ENCODE measurements around the gene GLIPR2. TPM values are rescaled to one million over a fixed set of nuclear protein-coding genes. Genes with fewer than 3 reads are reported as not detected.

Gene GLIPR2
- total RNA-seq, 1 donor from 2014 or later = 6.3 TPM

- Mint-ChIP-seq H3K36me3 (ENCODE audit: low read depth, unreplicated experiment) (no peaks in the 10 kb centered on the region), H3K9me3 (ENCODE audit: unreplicated experiment) (no peaks in the 10 kb centered on the region), H3K4me3 (ENCODE audit: unreplicated experiment) (peak overlapping the region; percentile 42), H3K4me1 (ENCODE audit: unreplicated experiment) (peaks cover 14% of the 10 kb centered on the region), H3K27ac (ENCODE audit: unreplicated experiment) (no peak overlapping the region), H3K27me3 (ENCODE audit: unreplicated experiment) (peaks cover 7% of the 10 kb centered on the region)
- no peak for DNase-seq (ENCODE audit: low spot score)
- TF ChIP-seq CTCF (IDR thresholded peaks at IDR 0.05; ENCODE audit: unreplicated experiment) = no peak
Observed at GRCh38 chr9:36164989-36165388, 28.5 kb downstream of the GLIPR2 start.

- Mint-ChIP-seq H3K4me3 (ENCODE audit: unreplicated experiment) (no peak overlapping the region), H3K27me3 (ENCODE audit: unreplicated experiment) (peaks cover 5% of the 10 kb centered on the region), H3K27ac (ENCODE audit: unreplicated experiment) (no peak overlapping the region), H3K4me1 (ENCODE audit: unreplicated experiment) (peaks cover 14% of the 10 kb centered on the region), H3K9me3 (ENCODE audit: unreplicated experiment) (no peaks in the 10 kb centered on the region), H3K36me3 (ENCODE audit: low read depth, unreplicated experiment) (no peaks in the 10 kb centered on the region)
- no peak for DNase-seq (ENCODE audit: low spot score)
- no peak for TF ChIP-seq CTCF (IDR thresholded peaks at IDR 0.05; ENCODE audit: unreplicated experiment)
Observed at GRCh38 chr9:36165826-36166167, 29.3 kb downstream of the GLIPR2 start.

- H3K4me3 Mint-ChIP-seq (ENCODE audit: unreplicated experiment) = no peak overlapping the region
- peaks cover 12% of the 10 kb centered on the region for H3K4me1 Mint-ChIP-seq (ENCODE audit: unreplicated experiment)
- no peaks in the 10 kb centered on the region for H3K9me3 Mint-ChIP-seq (ENCODE audit: unreplicated experiment)
Observed at GRCh38 chr9:36166168-36166927, 29.8 kb downstream of the GLIPR2 start.

GRCh38 chr9:36169166-36169565 lies 32.6 kb downstream of the GLIPR2 start, which contains the start of gene CCIN:
Gene CCIN (plus strand): TSS chr9:36169388. CDS start chr9:36169503, 115 bp downstream.
- no peaks in the 10 kb centered on the region for H3K36me3 Mint-ChIP-seq (ENCODE audit: low read depth, unreplicated experiment)
- H3K9me3 Mint-ChIP-seq (ENCODE audit: unreplicated experiment) = no peaks in the 10 kb centered on the region
- H3K4me1 Mint-ChIP-seq (ENCODE audit: unreplicated experiment) = no peaks in the 10 kb centered on the region
- H3K4me3 Mint-ChIP-seq (ENCODE audit: unreplicated experiment) = peak within 1 kb of the TSS; percentile 42
- no peak within 1 kb of the TSS for H3K27ac Mint-ChIP-seq (ENCODE audit: unreplicated experiment)
- TF ChIP-seq CTCF (IDR thresholded peaks at IDR 0.05; ENCODE audit: unreplicated experiment) = no peak
- DNase-seq (ENCODE audit: low spot score) = no peak
- H3K27me3 Mint-ChIP-seq (ENCODE audit: unreplicated experiment) = peaks cover 5% of the 10 kb centered on the region

More at GRCh38 chr9:36166168-36166927, 29.8 kb downstream of the GLIPR2 start:
- peak; percentile 82 for TF ChIP-seq CTCF (IDR thresholded peaks at IDR 0.05; ENCODE audit: unreplicated experiment)
- DNase-seq (ENCODE audit: low spot score) = peak; percentile 87
- Mint-ChIP-seq H3K27me3 (ENCODE audit: unreplicated experiment) (peaks cover 5% of the 10 kb centered on the region), H3K36me3 (ENCODE audit: low read depth, unreplicated experiment) (no peaks in the 10 kb centered on the region), H3K27ac (ENCODE audit: unreplicated experiment) (no peak overlapping the region)

GRCh38 chr9:36169708-36170107 lies 33.2 kb downstream of the GLIPR2 start:
- no peak for TF ChIP-seq CTCF (IDR thresholded peaks at IDR 0.05; ENCODE audit: unreplicated experiment)
- Mint-ChIP-seq H3K27ac (ENCODE audit: unreplicated experiment) (no peak overlapping the region), H3K4me1 (ENCODE audit: unreplicated experiment) (no peaks in the 10 kb centered on the region), H3K36me3 (ENCODE audit: low read depth, unreplicated experiment) (no peaks in the 10 kb centered on the region), H3K9me3 (ENCODE audit: unreplicated experiment) (no peaks in the 10 kb centered on the region), H3K4me3 (ENCODE audit: unreplicated experiment) (peak overlapping the region; percentile 42), H3K27me3 (ENCODE audit: unreplicated experiment) (peaks cover 6% of the 10 kb centered on the region)
- no peak for DNase-seq (ENCODE audit: low spot score)
